ENCODE data around the gene PTBP1. TPM values are rescaled to one million over a fixed set of nuclear protein-coding genes. Genes with fewer than 3 reads are reported as not detected.

PTBP1 gene
- total and polyA plus RNA-seq, 2 of the 13 experiments (the other 11 are each of a cell fraction or from before 2014, with no cell fraction given): 195 to 288 TPM

GRCh38 chr19:843180-843835 lies 46.1 kb downstream of the PTBP1 start (continued):
- TF ChIP-seq CSRNP1 (CRISPR knock-in tag; IDR thresholded peaks at IDR 0.05) (0 out of 2 replicates have a peak, but pooled peaks have one; percentile 26), ZNF407 (CRISPR knock-in tag; IDR thresholded peaks at IDR 0.05; ENCODE audit: not compliant biosample characterization) (peak; percentile 39), LCORL (IDR thresholded peaks at IDR 0.05) (no peak), LCORL (CRISPR knock-in tag; IDR thresholded peaks at IDR 0.05) (peak; percentile 20; the same call in 1 of the 2 replicates), ZNF317 (CRISPR knock-in tag; IDR thresholded peaks at IDR 0.05) (no peak), RFX3 (CRISPR knock-in tag; IDR thresholded peaks at IDR 0.05) (no peak), SNAPC4 (CRISPR knock-in tag; IDR thresholded peaks at IDR 0.05) (no peak), BRCA1 (CRISPR knock-in tag; IDR thresholded peaks at IDR 0.05) (no peak), RBFOX2 (IDR thresholded peaks at IDR 0.05; ENCODE audit: low read depth, low read length) (no peak), ZNF382 (CRISPR knock-in tag; IDR thresholded peaks at IDR 0.05; ENCODE audit: borderline replicate concordance) (no peak), GABPB1 (CRISPR knock-in tag; IDR thresholded peaks at IDR 0.05) (peak; percentile 33; the same call in 1 of the 2 replicates), ZNF800 (CRISPR knock-in tag; IDR thresholded peaks at IDR 0.05) (0 out of 2 replicates have a peak, but pooled peaks have one; percentile 46)
